Ovary (tissue), 3 donors: Measurements from ENCODE around the gene CCND3.

Experiments used
- CTCF ChIP-seq, 3 donors: fragments of 450-650 bp in 2 of 3; fragments of 200-600 bp in 1 of 3; IDR thresholded peaks; one replicate each; pipeline versions ENCODE4 v1.5.1 to v1.8.0; 2016 to 2022; ENCODE audit warnings: antibody characterized with exemption in 3 of 3, mild to moderate bottlenecking in 1 of 3
- EP300 ChIP-seq: sonication (generic); formaldehyde crosslinking; IDR thresholded peaks from one replicate; pipeline ENCODE4 v1.6.1; 2017; ENCODE audit warnings: antibody characterized with exemption
- POLR2A ChIP-seq: fragments of 450-650 bp; IDR thresholded peaks from one replicate; pipeline ENCODE4 v1.6.1; 2017; ENCODE audit warnings: antibody characterized with exemption, mild to moderate bottlenecking, moderate library complexity
- donor health status: DM: no; HTN: no; CAD: no.

GRCh38 chr6:41937472-41937860 is 4.1 kb downstream of the CCND3 start:
- TF ChIP-seq CTCF (IDR thresholded peaks at IDR 0.05) (no peak), EP300 (no peak), POLR2A (no peak)
